HK-2 (cell line): ENCODE measurements around the gene TRPM3.
A peak's percentile ranks its signal among the peaks of the same experiment; 100 is the strongest.

ENCODE experiments used
- DNase-seq: peaks from one replicate; pipeline ENCODE4 v3.0.0-alpha.2; 2018; ENCODE audit not compliant: unreplicated experiment

TRPM3 gene

GRCh38 chr9:70613024-70613768, 508.2 kb downstream of the TRPM3 start:
- no peak for DNase-seq

- no peak for DNase-seq
Measured at GRCh38 chr9:70610287-70610644, 511.2 kb downstream of the TRPM3 start.

- DNase-seq: no peak
Measured at GRCh38 chr9:70609542-70610286, 511.7 kb downstream of the TRPM3 start.

GRCh38 chr9:70609011-70609410, 512.4 kb downstream of the TRPM3 start:
- DNase-seq: no peak

GRCh38 chr9:70607926-70608325, 513.5 kb downstream of the TRPM3 start:
- DNase-seq: no peak

GRCh38 chr9:70607329-70607728, 514.1 kb downstream of the TRPM3 start:
- no peak for DNase-seq

GRCh38 chr9:70603020-70603411, 518.4 kb downstream of the TRPM3 start:
- DNase-seq: no peak

GRCh38 chr9:70602321-70603019, 519.0 kb downstream of the TRPM3 start:
- peak; percentile 8 for DNase-seq

- peak; percentile 48 for DNase-seq
Measured at GRCh38 chr9:70601000-70601951, 520.1 kb downstream of the TRPM3 start.

GRCh38 chr9:70600506-70600905, 520.9 kb downstream of the TRPM3 start:
- no peak for DNase-seq

GRCh38 chr9:70597886-70598285, 523.5 kb downstream of the TRPM3 start:
- no peak for DNase-seq

GRCh38 chr9:70595211-70595610, 526.2 kb downstream of the TRPM3 start:
- DNase-seq: no peak

- DNase-seq: no peak
Measured at GRCh38 chr9:70594386-70594944, 527.0 kb downstream of the TRPM3 start.

GRCh38 chr9:70593241-70593640, 528.2 kb downstream of the TRPM3 start:
- no peak for DNase-seq

- DNase-seq: no peak
Measured at GRCh38 chr9:70590315-70590677, 531.1 kb downstream of the TRPM3 start.

- no peak for DNase-seq
Measured at GRCh38 chr9:70589571-70590314, 531.7 kb downstream of the TRPM3 start.

- no peak for DNase-seq
Measured at GRCh38 chr9:70588999-70589398, 532.4 kb downstream of the TRPM3 start.

- DNase-seq: no peak
Measured at GRCh38 chr9:70588381-70588780, 533.0 kb downstream of the TRPM3 start.

GRCh38 chr9:70587201-70587600, 534.2 kb downstream of the TRPM3 start:
- DNase-seq: no peak

GRCh38 chr9:70586476-70586875, 534.9 kb downstream of the TRPM3 start:
- no peak for DNase-seq

GRCh38 chr9:70581955-70582350, 539.5 kb downstream of the TRPM3 start:
- DNase-seq: no peak
